Astrocyte (in vitro differentiated cells and primary cell): Measurements from ENCODE around the gene PHACTR4. TPM values are rescaled to one million over a fixed set of nuclear protein-coding genes. Genes with fewer than 3 reads are reported as not detected.
"Not testable (repeated sequence)": the region's sequence is repeated elsewhere in the genome, so short reads cannot be mapped to it uniquely, and the experiment has no call there.

Experiments used
- DNase-seq: peaks from one replicate; pipeline ENCODE4 v3.0.0-alpha.2; 2010; ENCODE audit warnings: low read depth
- FAIRE-seq: peaks from 2 replicates; lab custom pipeline; 2011; peaks lifted over from hg19 to GRCh38; lab: Jason Lieb, UNC
- H2AFZ ChIP-seq: 2 replicates; pipeline ENCODE4 v1.6.0; 2012; ENCODE audit warnings: low read depth, low read length, inconsistent platforms
- H3K27ac ChIP-seq: 2 replicates; pipeline ENCODE4 v1.5.1; 2011; ENCODE audit warnings: low read depth, low read length, inconsistent platforms
- H3K27me3 ChIP-seq: 2 replicates; pipeline ENCODE4 v1.6.0; 2011; ENCODE audit warnings: low read length, inconsistent platforms; ENCODE audit not compliant: insufficient read depth
- H3K36me3 ChIP-seq: 2 replicates; pipeline ENCODE4 v1.5.1; 2011; ENCODE audit warnings: low read length, inconsistent platforms; ENCODE audit not compliant: insufficient read depth
- H3K4me1 ChIP-seq: 2 replicates; pipeline ENCODE4 v1.5.1; 2011; ENCODE audit warnings: low read length, inconsistent platforms; ENCODE audit not compliant: insufficient read depth
- H3K4me2 ChIP-seq: 2 replicates; pipeline ENCODE4 v1.6.0; 2012; ENCODE audit warnings: low read length, inconsistent platforms
- H3K4me3 ChIP-seq: 2 replicates; pipeline ENCODE4 v1.5.1; 2011; ENCODE audit warnings: low read depth, mild to moderate bottlenecking, low read length, inconsistent platforms; ENCODE audit not compliant: insufficient read depth
- H3K79me2 ChIP-seq: 2 replicates; pipeline ENCODE4 v1.6.0; 2012; ENCODE audit warnings: mild to moderate bottlenecking, low read length, inconsistent platforms; ENCODE audit not compliant: insufficient read depth
- H3K9ac ChIP-seq: 2 replicates; pipeline ENCODE4 v1.6.0; 2012; ENCODE audit warnings: mild to moderate bottlenecking, low read length, inconsistent platforms
- H3K9me3 ChIP-seq: 2 replicates; pipeline ENCODE4 v1.5.1; 2012; ENCODE audit warnings: low read depth, mild to moderate bottlenecking, low read length, inconsistent platforms; ENCODE audit not compliant: insufficient read depth
- H4K20me1 ChIP-seq: 2 replicates; pipeline ENCODE4 v1.6.0; 2012; ENCODE audit warnings: low read length, inconsistent platforms; ENCODE audit not compliant: insufficient read depth
- H3K27ac Mint-ChIP-seq: one replicate; pipeline ENCODE4 v1.8.0; 2021; ENCODE audit warnings: mild to moderate bottlenecking, mixed read lengths; ENCODE audit not compliant: unreplicated experiment
- H3K27me3 Mint-ChIP-seq: one replicate; pipeline ENCODE4 v1.8.0; 2021; ENCODE audit warnings: low read depth, mixed read lengths; ENCODE audit not compliant: unreplicated experiment
- H3K36me3 Mint-ChIP-seq: one replicate; pipeline ENCODE4 v1.8.0; 2021; ENCODE audit warnings: low read depth, mixed read lengths; ENCODE audit not compliant: unreplicated experiment
- H3K4me1 Mint-ChIP-seq: one replicate; pipeline ENCODE4 v1.8.0; 2021; ENCODE audit warnings: low read depth, mixed read lengths; ENCODE audit not compliant: unreplicated experiment
- H3K4me3 Mint-ChIP-seq: one replicate; pipeline ENCODE4 v1.8.0; 2021; ENCODE audit warnings: mild to moderate bottlenecking, moderate library complexity, mixed read lengths; ENCODE audit not compliant: unreplicated experiment
- H3K9me3 Mint-ChIP-seq: one replicate; pipeline ENCODE4 v1.8.0; 2021; ENCODE audit warnings: mild to moderate bottlenecking, mixed read lengths; ENCODE audit not compliant: unreplicated experiment
- EZH2 ChIP-seq: IDR thresholded peaks from 2 replicates; pipeline ENCODE4 v1.6.1; 2012; ENCODE audit warnings: mild to moderate bottlenecking, low read length, inconsistent platforms; ENCODE audit not compliant: insufficient read depth
- total RNA-seq: library from RNA; stranded (reverse); gene quantifications from 2 replicates; pipeline ENCODE4 v1.2.1, GENCODE V29; 2021
- TF ChIP-seq, protein P1 (sequence below): IDR thresholded peaks from 2 replicates; pipeline ENCODE4 v1.5.1; 2011; ENCODE audit warnings: low read depth, mild to moderate bottlenecking, inconsistent platforms, low read length, moderate library complexity; ENCODE audit not compliant: insufficient read depth

The PHACTR4 gene
- total RNA-seq, 1 donor from 2014 or later, result 78.5 TPM

DNA sequence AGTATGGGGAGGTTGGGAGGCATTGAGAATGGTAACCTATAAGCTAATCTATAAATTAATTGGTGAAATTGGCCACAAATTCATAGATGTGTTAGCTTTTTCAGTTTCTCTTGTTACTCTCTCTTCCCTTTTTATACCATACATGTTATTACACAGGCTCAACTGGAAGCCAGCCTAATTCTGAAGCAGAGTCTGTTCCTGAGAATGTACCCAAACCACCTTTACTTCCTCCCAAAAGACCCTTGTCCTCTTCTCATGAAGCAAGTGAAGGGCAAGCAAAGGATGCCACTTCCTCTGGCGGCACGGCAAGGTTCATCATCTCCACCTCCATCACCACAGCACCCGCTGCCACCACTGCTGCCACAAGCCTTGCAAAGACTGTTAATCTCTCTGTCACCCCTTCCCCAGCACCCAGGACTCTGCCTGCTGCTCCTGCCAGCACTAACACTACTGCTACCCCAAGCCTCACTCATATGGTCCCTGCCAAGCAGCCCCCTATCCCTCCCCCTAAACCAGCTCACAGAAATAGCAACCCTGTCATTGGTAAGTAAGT, 96.8 kb downstream of the PHACTR4 start:
- no peak for DNase-seq
- Mint-ChIP-seq H3K27me3 (no peaks in the 10 kb centered on the region), H3K36me3 (peaks cover 16% of the 10 kb centered on the region), H3K9me3 (no peaks in the 10 kb centered on the region), H3K4me3 (no peak overlapping the region), H3K4me1 (no peaks in the 10 kb centered on the region), H3K27ac (no peak overlapping the region)
- no peak overlapping the region for H2AFZ ChIP-seq
- FAIRE-seq, result no peak
- H4K20me1 ChIP-seq, result no peaks in the 10 kb centered on the region
- no peak overlapping the region for H3K4me3 ChIP-seq
- H3K36me3 ChIP-seq, result peaks cover 13% of the 10 kb centered on the region
- no peaks in the 10 kb centered on the region for H3K9me3 ChIP-seq
- no peaks in the 10 kb centered on the region for H3K27me3 ChIP-seq
- no peak overlapping the region for H3K27ac ChIP-seq
- H3K9ac ChIP-seq, result no peak overlapping the region
- TF ChIP-seq, protein P1, sequence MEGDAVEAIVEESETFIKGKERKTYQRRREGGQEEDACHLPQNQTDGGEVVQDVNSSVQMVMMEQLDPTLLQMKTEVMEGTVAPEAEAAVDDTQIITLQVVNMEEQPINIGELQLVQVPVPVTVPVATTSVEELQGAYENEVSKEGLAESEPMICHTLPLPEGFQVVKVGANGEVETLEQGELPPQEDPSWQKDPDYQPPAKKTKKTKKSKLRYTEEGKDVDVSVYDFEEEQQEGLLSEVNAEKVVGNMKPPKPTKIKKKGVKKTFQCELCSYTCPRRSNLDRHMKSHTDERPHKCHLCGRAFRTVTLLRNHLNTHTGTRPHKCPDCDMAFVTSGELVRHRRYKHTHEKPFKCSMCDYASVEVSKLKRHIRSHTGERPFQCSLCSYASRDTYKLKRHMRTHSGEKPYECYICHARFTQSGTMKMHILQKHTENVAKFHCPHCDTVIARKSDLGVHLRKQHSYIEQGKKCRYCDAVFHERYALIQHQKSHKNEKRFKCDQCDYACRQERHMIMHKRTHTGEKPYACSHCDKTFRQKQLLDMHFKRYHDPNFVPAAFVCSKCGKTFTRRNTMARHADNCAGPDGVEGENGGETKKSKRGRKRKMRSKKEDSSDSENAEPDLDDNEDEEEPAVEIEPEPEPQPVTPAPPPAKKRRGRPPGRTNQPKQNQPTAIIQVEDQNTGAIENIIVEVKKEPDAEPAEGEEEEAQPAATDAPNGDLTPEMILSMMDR, result no peak
- no peak for TF ChIP-seq EZH2
- H3K4me1 ChIP-seq, result no peaks in the 10 kb centered on the region
- H3K79me2 ChIP-seq, result no peaks in the 10 kb centered on the region
- no peak overlapping the region for H3K4me2 ChIP-seq

DNA sequence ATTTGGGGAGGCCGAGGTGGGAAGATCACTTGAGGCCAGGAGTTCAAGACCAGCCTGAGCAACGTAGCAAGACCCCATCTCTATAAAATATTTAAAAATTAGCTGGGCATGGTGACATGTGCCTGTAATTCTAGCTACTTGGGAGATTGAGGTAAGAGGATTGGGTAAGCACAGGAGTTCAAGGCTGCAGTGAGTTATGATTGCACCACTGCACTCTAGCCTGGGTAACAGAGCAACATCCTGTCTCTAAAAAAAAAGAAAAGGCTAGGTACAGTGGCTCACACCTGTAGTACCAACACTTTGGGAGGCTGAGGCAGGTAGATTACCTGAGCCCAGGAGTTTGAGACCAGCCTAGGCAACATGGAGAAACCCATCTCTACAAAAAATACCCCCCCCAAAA, 100.6 kb downstream of the PHACTR4 start:
- no peak overlapping the region for H3K4me3 ChIP-seq
- H3K27me3 ChIP-seq, result no peaks in the 10 kb centered on the region
- H3K9me3 Mint-ChIP-seq, result no peaks in the 10 kb centered on the region
- no peaks in the 10 kb centered on the region for H4K20me1 ChIP-seq
- no peak overlapping the region for H3K27ac ChIP-seq
- H3K79me2 ChIP-seq, result no peaks in the 10 kb centered on the region
- FAIRE-seq (no peak), DNase-seq (no peak)
- TF ChIP-seq, protein P1, result no peak
- no peak for TF ChIP-seq EZH2
- peaks cover 16% of the 10 kb centered on the region for H3K36me3 Mint-ChIP-seq
- H2AFZ ChIP-seq, result no peak overlapping the region
- H3K4me2 ChIP-seq, result no peak overlapping the region
- H3K27me3 Mint-ChIP-seq, result no peaks in the 10 kb centered on the region
- peaks cover 7% of the 10 kb centered on the region for H3K36me3 ChIP-seq
- H3K4me1 Mint-ChIP-seq, result peaks cover 3% of the 10 kb centered on the region
- no peak overlapping the region for H3K4me3 Mint-ChIP-seq
- H3K4me1 ChIP-seq, result no peaks in the 10 kb centered on the region
- no peak overlapping the region for H3K27ac Mint-ChIP-seq
- no peak overlapping the region for H3K9ac ChIP-seq
- H3K9me3 ChIP-seq, result no peaks in the 10 kb centered on the region

DNA sequence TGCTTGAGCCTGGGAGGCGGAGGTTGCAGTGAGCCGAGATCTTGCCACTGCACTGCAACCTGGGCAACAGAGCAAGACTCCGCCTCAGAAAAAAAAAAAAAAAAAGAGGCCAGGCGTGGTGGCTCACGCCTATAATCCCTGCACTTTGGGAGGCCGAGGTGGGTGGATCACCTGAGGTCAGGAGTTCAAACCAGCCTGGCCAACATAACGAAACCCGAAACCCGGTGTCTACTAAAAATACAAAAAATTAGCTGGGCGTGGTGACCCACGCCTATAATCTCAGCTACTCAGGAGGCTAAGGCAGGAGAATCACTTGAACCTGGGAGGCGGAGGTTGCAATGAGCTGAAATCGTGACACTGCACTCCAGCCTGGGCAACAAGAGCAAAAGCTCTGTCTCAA, 110.0 kb downstream of the PHACTR4 start:
- H4K20me1 ChIP-seq, H2AFZ ChIP-seq, H3K9me3 ChIP-seq, H3K9me3 Mint-ChIP-seq, H3K27me3 Mint-ChIP-seq, DNase-seq, H3K4me3 Mint-ChIP-seq, H3K4me1 ChIP-seq, H3K27me3 ChIP-seq, H3K9ac ChIP-seq, H3K4me2 ChIP-seq, H3K4me1 Mint-ChIP-seq, H3K27ac ChIP-seq, H3K27ac Mint-ChIP-seq, H3K79me2 ChIP-seq, H3K4me3 ChIP-seq, FAIRE-seq: not testable (repeated sequence)
- peaks cover 29% of the 10 kb centered on the region for H3K36me3 ChIP-seq
- peaks cover 12% of the 10 kb centered on the region for H3K36me3 Mint-ChIP-seq
